ENCODE results near the gene FOXA2. TPM values are rescaled to one million over a fixed set of nuclear protein-coding genes. Genes with fewer than 3 reads are reported as not detected.

Gene FOXA2
- total and polyA plus RNA-seq, 2 donors (not counting 1 experiment from before 2014, with no cell fraction given), result not detected

DNA sequence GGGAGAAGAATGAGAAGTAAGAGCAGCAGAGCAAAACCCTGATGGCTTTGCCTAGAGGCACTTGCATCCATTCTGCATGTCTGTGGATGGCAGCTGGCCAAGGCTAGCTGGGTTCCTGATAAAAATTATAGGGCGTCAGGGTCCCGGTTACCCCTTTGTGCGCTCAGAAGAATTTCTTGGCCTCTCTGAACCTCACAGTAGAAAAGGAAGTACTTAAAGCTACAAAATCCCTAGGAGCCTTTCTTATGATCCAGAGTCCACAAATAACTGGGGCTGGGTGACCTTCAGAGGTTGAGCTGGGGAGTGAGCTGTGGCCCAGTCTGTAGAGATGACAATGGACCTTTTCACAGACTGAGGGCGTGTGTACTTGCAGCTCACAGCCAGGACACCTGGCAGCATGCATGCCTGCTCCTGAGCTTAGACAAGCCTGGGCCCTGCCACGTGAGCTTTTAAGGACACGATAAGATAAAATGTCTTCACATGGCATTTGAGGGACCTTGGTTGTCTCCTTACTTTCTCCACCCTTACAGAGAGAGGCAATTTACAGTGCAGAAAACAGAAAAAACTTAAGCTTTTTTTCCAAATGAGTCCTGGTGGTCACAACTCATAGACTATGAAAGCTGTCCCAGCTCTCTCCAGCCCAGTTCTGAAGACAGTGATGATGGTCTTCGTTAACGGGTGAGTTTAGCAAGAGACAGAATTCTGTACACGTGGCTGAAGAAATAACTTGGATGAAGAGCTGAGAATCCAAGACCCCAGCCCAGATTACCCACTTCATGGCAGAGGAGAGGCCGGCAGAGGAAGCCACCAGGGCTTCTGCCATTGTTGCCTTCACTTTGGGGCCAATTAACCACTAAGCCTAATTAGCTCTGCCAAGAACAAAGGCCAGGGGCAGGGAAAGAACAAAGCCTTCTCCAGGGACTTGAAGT lies 50.3 kb downstream of the FOXA2 start:
- Histone ChIP-seq H3K36me3 (ENCODE audit: control insufficient read depth, insufficient read depth, low read length) (no peaks in the 10 kb centered on the region), H3K79me2 (ENCODE audit: control insufficient read depth, insufficient read depth, low read length) (no peaks in the 10 kb centered on the region), H3K27ac (ENCODE audit: insufficient read depth, low read length) (no peak overlapping the region), H3K4me2 (ENCODE audit: extremely low read depth, insufficient read depth, low read length) (no peak overlapping the region), H3K4me1 (ENCODE audit: control insufficient read depth, extremely low read depth, insufficient read depth, low read length) (no peaks in the 10 kb centered on the region), H2AFZ (ENCODE audit: low read length) (no peak overlapping the region), H4K20me1 (ENCODE audit: control insufficient read depth, extremely low read depth, insufficient read depth, low read length) (no peaks in the 10 kb centered on the region), H3K4me3 (replicated peaks in 1 of 4; ENCODE audit: control extremely low read depth in 1 of 4, insufficient read depth in 1 of 4, low read depth in 3 of 4, low read length in 4 of 4) (no peak overlapping the region), H3K9me3 (ENCODE audit: control insufficient read depth, insufficient read depth, low read depth, low read length) (no peaks in the 10 kb centered on the region), H3K9ac (ENCODE audit: insufficient read depth, low read length) (no peak overlapping the region), H3K27me3 (ENCODE audit: control insufficient read depth, insufficient read depth, low read length) (no peaks in the 10 kb centered on the region)
- TF ChIP-seq, protein P1, sequence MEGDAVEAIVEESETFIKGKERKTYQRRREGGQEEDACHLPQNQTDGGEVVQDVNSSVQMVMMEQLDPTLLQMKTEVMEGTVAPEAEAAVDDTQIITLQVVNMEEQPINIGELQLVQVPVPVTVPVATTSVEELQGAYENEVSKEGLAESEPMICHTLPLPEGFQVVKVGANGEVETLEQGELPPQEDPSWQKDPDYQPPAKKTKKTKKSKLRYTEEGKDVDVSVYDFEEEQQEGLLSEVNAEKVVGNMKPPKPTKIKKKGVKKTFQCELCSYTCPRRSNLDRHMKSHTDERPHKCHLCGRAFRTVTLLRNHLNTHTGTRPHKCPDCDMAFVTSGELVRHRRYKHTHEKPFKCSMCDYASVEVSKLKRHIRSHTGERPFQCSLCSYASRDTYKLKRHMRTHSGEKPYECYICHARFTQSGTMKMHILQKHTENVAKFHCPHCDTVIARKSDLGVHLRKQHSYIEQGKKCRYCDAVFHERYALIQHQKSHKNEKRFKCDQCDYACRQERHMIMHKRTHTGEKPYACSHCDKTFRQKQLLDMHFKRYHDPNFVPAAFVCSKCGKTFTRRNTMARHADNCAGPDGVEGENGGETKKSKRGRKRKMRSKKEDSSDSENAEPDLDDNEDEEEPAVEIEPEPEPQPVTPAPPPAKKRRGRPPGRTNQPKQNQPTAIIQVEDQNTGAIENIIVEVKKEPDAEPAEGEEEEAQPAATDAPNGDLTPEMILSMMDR (conservative IDR thresholded peaks at IDR 0.05 in 1 of 2, IDR thresholded peaks at IDR 0.05 in 1 of 2; ENCODE audit: low read depth in 1 of 2, low read length in 2 of 2), result no peak
- TF ChIP-seq EZH2 (IDR thresholded peaks at IDR 0.05; ENCODE audit: low read length, missing control alignments), result no peak
- DNase-seq (ENCODE audit: low read depth in 2 of 2), result no peak

DNA sequence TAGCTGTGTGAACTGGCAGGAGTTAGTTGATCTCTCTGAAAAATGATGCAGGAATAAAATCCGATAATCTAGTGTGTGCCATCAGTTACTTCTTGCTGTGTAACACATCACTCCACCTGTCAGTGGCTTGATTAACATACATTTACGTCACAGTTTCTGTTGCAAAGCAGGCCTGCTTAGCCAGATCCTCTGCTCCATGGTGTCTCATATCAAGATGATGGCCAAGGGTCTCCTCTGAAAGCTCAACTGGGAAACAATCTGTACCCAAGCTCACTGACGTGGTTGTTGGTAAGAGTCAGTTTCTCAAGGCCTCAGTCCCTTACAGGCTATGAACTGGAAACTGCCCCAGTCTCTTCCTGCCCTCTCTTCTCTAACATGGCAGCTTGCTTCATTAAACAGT lies 51.8 kb downstream of the FOXA2 start:
- no peaks in the 10 kb centered on the region for H4K20me1 ChIP-seq (ENCODE audit: control insufficient read depth, extremely low read depth, insufficient read depth, low read length)
- H2AFZ ChIP-seq (ENCODE audit: low read length), result no peak overlapping the region
- H3K27ac ChIP-seq (ENCODE audit: insufficient read depth, low read length), result no peak overlapping the region
- no peaks in the 10 kb centered on the region for H3K27me3 ChIP-seq (ENCODE audit: control insufficient read depth, insufficient read depth, low read length)
- no peaks in the 10 kb centered on the region for H3K4me1 ChIP-seq (ENCODE audit: control insufficient read depth, extremely low read depth, insufficient read depth, low read length)
- no peak overlapping the region for H3K4me2 ChIP-seq (ENCODE audit: extremely low read depth, insufficient read depth, low read length)
- TF ChIP-seq EZH2 (IDR thresholded peaks at IDR 0.05; ENCODE audit: low read length, missing control alignments), result no peak
- TF ChIP-seq, protein P1 (conservative IDR thresholded peaks at IDR 0.05 in 1 of 2, IDR thresholded peaks at IDR 0.05 in 1 of 2; ENCODE audit: low read depth in 1 of 2, low read length in 2 of 2), result no peak
- H3K9me3 ChIP-seq (ENCODE audit: control insufficient read depth, insufficient read depth, low read depth, low read length), result no peaks in the 10 kb centered on the region
- no peak overlapping the region for H3K4me3 ChIP-seq (replicated peaks in 1 of 4; ENCODE audit: control extremely low read depth in 1 of 4, insufficient read depth in 1 of 4, low read depth in 3 of 4, low read length in 4 of 4)
- H3K79me2 ChIP-seq (ENCODE audit: control insufficient read depth, insufficient read depth, low read length), result no peaks in the 10 kb centered on the region
- DNase-seq (ENCODE audit: low read depth in 2 of 2), result no peak
- H3K9ac ChIP-seq (ENCODE audit: insufficient read depth, low read length), result no peak overlapping the region
- H3K36me3 ChIP-seq (ENCODE audit: control insufficient read depth, insufficient read depth, low read length), result no peaks in the 10 kb centered on the region

DNA sequence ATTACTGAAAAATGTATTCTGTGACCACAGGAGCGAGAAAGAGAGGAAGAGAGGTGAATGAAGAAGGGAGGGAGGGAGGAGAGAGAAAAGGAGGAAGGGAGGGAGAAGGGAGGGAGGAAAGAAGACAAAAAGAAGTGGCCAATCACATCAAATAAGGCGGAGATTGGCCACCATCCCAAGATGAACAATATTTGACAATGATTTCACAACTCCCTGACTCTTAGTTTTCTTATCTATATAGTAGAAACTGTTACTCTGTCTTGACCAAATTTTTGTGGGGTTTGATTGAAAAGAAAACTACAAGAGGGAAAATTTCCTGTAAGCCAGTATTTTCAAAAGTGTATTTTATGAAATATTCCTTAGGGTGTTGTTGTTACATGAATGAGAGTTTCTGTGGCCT lies 52.6 kb downstream of the FOXA2 start:
- no peaks in the 10 kb centered on the region for H3K36me3 ChIP-seq (ENCODE audit: control insufficient read depth, insufficient read depth, low read length)
- H3K4me3 ChIP-seq (replicated peaks in 1 of 4; ENCODE audit: control extremely low read depth in 1 of 4, insufficient read depth in 1 of 4, low read depth in 3 of 4, low read length in 4 of 4), result no peak overlapping the region
- TF ChIP-seq, protein P1 (conservative IDR thresholded peaks at IDR 0.05 in 1 of 2, IDR thresholded peaks at IDR 0.05 in 1 of 2; ENCODE audit: low read depth in 1 of 2, low read length in 2 of 2), result no peak
- no peak for TF ChIP-seq EZH2 (IDR thresholded peaks at IDR 0.05; ENCODE audit: low read length, missing control alignments)
- no peak overlapping the region for H3K4me2 ChIP-seq (ENCODE audit: extremely low read depth, insufficient read depth, low read length)
- no peaks in the 10 kb centered on the region for H4K20me1 ChIP-seq (ENCODE audit: control insufficient read depth, extremely low read depth, insufficient read depth, low read length)
- no peak overlapping the region for H3K9ac ChIP-seq (ENCODE audit: insufficient read depth, low read length)
- no peaks in the 10 kb centered on the region for H3K27me3 ChIP-seq (ENCODE audit: control insufficient read depth, insufficient read depth, low read length)
- no peaks in the 10 kb centered on the region for H3K4me1 ChIP-seq (ENCODE audit: control insufficient read depth, extremely low read depth, insufficient read depth, low read length)
- no peak overlapping the region for H3K27ac ChIP-seq (ENCODE audit: insufficient read depth, low read length)
- no peak for DNase-seq (ENCODE audit: low read depth in 2 of 2)
- H3K9me3 ChIP-seq (ENCODE audit: control insufficient read depth, insufficient read depth, low read depth, low read length), result no peaks in the 10 kb centered on the region
- no peaks in the 10 kb centered on the region for H3K79me2 ChIP-seq (ENCODE audit: control insufficient read depth, insufficient read depth, low read length)
- no peak overlapping the region for H2AFZ ChIP-seq (ENCODE audit: low read length)

All from fibroblast of lung (primary cell).